ENCODE data around the gene NEURL3. TPM values are rescaled to one million over a fixed set of nuclear protein-coding genes. Genes with fewer than 3 reads are reported as not detected.

NEURL3 gene
- total RNA-seq, 1 experiment from 2014 or later = 4.2 TPM

- no peaks in the 10 kb centered on the region for H3K27me3 Mint-ChIP-seq (ENCODE audit: insufficient read depth, unreplicated experiment)
- H3K27me3 ChIP-seq (replicated peaks; ENCODE audit: control insufficient read depth, insufficient read depth, low read length) = no peaks in the 10 kb centered on the region
- POLR2A ChIA-PET = no interaction called here
Measured at GRCh38 chr2:96526615-96527285, 21.6 kb upstream of the NEURL3 start.

DNA sequence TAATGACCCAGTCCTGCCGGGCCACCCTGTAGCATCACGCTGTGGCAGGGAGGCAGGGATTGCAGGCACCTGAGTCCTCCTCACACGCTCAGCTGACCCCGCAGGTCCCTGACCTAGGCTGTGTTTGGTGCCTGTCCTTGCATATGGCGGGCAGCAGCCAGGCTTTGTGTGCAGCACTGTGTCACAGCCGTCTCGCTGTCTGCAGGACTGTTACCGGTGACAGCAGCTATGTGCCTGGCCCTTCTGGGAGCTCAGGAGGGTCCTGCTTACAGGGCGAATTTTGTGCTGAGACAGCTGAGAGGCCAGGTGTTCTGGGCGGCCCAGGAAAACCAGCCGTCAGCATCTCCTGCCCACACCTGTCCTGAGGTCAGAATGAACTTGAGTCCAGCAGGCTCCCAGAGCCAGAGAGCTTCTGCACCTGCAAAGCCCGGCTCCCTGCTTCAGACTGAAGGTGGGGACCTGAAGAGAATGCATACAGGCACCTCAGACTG is 21.0 kb upstream of the NEURL3 start:
- no peak overlapping the region for H3K4me3 ChIP-seq (ENCODE audit: low read depth, low read length)
- Mint-ChIP-seq H3K4me3 (ENCODE audit: unreplicated experiment) (no peak overlapping the region), H3K9me3 (ENCODE audit: unreplicated experiment) (no peaks in the 10 kb centered on the region), H3K36me3 (ENCODE audit: insufficient read depth, unreplicated experiment) (no peaks in the 10 kb centered on the region), H3K27me3 (ENCODE audit: insufficient read depth, unreplicated experiment) (no peaks in the 10 kb centered on the region), H3K4me1 (ENCODE audit: low read depth, unreplicated experiment) (no peaks in the 10 kb centered on the region), H3K27ac (ENCODE audit: unreplicated experiment) (no peak overlapping the region)
- H3K9me3 ChIP-seq = no peaks in the 10 kb centered on the region
- no peaks in the 10 kb centered on the region for H3K4me1 ChIP-seq
- intact Hi-C loops (cut with micrococcal nuclease; ENCODE audit: unreplicated experiment) = no loop called here
- H3K27me3 ChIP-seq (replicated peaks; ENCODE audit: control insufficient read depth, insufficient read depth, low read length) = no peaks in the 10 kb centered on the region
- CTCF ChIA-PET = no interaction called here
- no peaks in the 10 kb centered on the region for H3K36me3 ChIP-seq (ENCODE audit: control insufficient read depth, insufficient read depth, low read length)
- POLR2A ChIA-PET = no interaction called here
- no peak for DNase-seq
- no TSS peak for BruUV-seq (replicated peaks)
- no peak for TF ChIP-seq CTCF (IDR thresholded peaks at IDR 0.05; ENCODE audit: insufficient read depth in 1 of 2, low read depth in 1 of 2, low read length in 1 of 2, severe bottlenecking in 1 of 2, unreplicated experiment in 1 of 2)

More at GRCh38 chr2:96526615-96527285, 21.6 kb upstream of the NEURL3 start:
- no peak overlapping the region for H3K4me3 Mint-ChIP-seq (ENCODE audit: unreplicated experiment)
- H3K36me3 Mint-ChIP-seq (ENCODE audit: insufficient read depth, unreplicated experiment) = no peaks in the 10 kb centered on the region
- Histone ChIP-seq H3K9me3 (no peaks in the 10 kb centered on the region), H3K4me3 (ENCODE audit: low read depth, low read length) (no peak overlapping the region), H3K36me3 (ENCODE audit: control insufficient read depth, insufficient read depth, low read length) (no peaks in the 10 kb centered on the region), H3K4me1 (no peaks in the 10 kb centered on the region)
- no peaks in the 10 kb centered on the region for H3K4me1 Mint-ChIP-seq (ENCODE audit: low read depth, unreplicated experiment)
- CTCF ChIA-PET = no interaction called here
- no peaks in the 10 kb centered on the region for H3K9me3 Mint-ChIP-seq (ENCODE audit: unreplicated experiment)
- no peak for TF ChIP-seq CTCF (IDR thresholded peaks at IDR 0.05; ENCODE audit: insufficient read depth in 1 of 2, low read depth in 1 of 2, low read length in 1 of 2, severe bottlenecking in 1 of 2, unreplicated experiment in 1 of 2)
- no peak overlapping the region for H3K27ac Mint-ChIP-seq (ENCODE audit: unreplicated experiment)
- DNase-seq = no peak
- no TSS peak for BruUV-seq (replicated peaks)
- intact Hi-C loops (cut with micrococcal nuclease; ENCODE audit: unreplicated experiment) = no loop called here

- Histone ChIP-seq H3K4me3 (ENCODE audit: low read depth, low read length) (no peak overlapping the region), H3K36me3 (ENCODE audit: control insufficient read depth, insufficient read depth, low read length) (no peaks in the 10 kb centered on the region), H3K4me1 (no peaks in the 10 kb centered on the region), H3K9me3 (no peaks in the 10 kb centered on the region), H3K27me3 (replicated peaks; ENCODE audit: control insufficient read depth, insufficient read depth, low read length) (no peaks in the 10 kb centered on the region)
- intact Hi-C loops (cut with micrococcal nuclease; ENCODE audit: unreplicated experiment) = no loop called here
- H3K27me3 Mint-ChIP-seq (ENCODE audit: insufficient read depth, unreplicated experiment) = no peaks in the 10 kb centered on the region
- no peak for TF ChIP-seq CTCF (IDR thresholded peaks at IDR 0.05; ENCODE audit: insufficient read depth in 1 of 2, low read depth in 1 of 2, low read length in 1 of 2, severe bottlenecking in 1 of 2, unreplicated experiment in 1 of 2)
- DNase-seq = no peak
- H3K4me1 Mint-ChIP-seq (ENCODE audit: low read depth, unreplicated experiment) = no peaks in the 10 kb centered on the region
- ChIA-PET POLR2A (no interaction called here), CTCF (no interaction called here)
- BruUV-seq (replicated peaks) = no TSS peak
- no peaks in the 10 kb centered on the region for H3K36me3 Mint-ChIP-seq (ENCODE audit: insufficient read depth, unreplicated experiment)
- H3K27ac Mint-ChIP-seq (ENCODE audit: unreplicated experiment) = no peak overlapping the region
- no peak overlapping the region for H3K4me3 Mint-ChIP-seq (ENCODE audit: unreplicated experiment)
- H3K9me3 Mint-ChIP-seq (ENCODE audit: unreplicated experiment) = no peaks in the 10 kb centered on the region
Measured at GRCh38 chr2:96525211-96525507, 20.0 kb upstream of the NEURL3 start.
